GM18511 (cell line): Measurements from ENCODE around the gene S100B.

Experiments
- ATAC-seq: cut with Tn5 transposase; IDR thresholded peaks from one replicate; pipeline ENCODE4 v1.9.1; 2021; ENCODE audit warnings: mild to moderate bottlenecking, moderate library complexity; ENCODE audit not compliant: unreplicated experiment

The S100B gene

GRCh38 chr21:46562472-46562871 lies 42.4 kb downstream of the S100B start:
- no peak for ATAC-seq

- no peak for ATAC-seq
These were observed 43.3 kb downstream of the S100B start for GRCh38 chr21:46561445-46562090.

- no peak for ATAC-seq
These were observed 44.1 kb downstream of the S100B start for GRCh38 chr21:46560568-46561444.

- no peak for ATAC-seq
These were observed 45.4 kb downstream of the S100B start for GRCh38 chr21:46559291-46559983.

- ATAC-seq = no peak
These were observed 46.9 kb downstream of the S100B start for GRCh38 chr21:46557919-46558392.

- ATAC-seq = no peak
These were observed 47.4 kb downstream of the S100B start for GRCh38 chr21:46557469-46557868.

- no peak for ATAC-seq
These were observed 48.1 kb downstream of the S100B start for GRCh38 chr21:46556802-46557201.

- ATAC-seq = no peak
These were observed 49.2 kb downstream of the S100B start for GRCh38 chr21:46555678-46556077.

GRCh38 chr21:46555225-46555617 lies 49.7 kb downstream of the S100B start:
- ATAC-seq = no peak

- no peak for ATAC-seq
These were observed 50.3 kb downstream of the S100B start for GRCh38 chr21:46554431-46555224.

GRCh38 chr21:46553993-46554392 lies 50.9 kb downstream of the S100B start:
- ATAC-seq = no peak

- no peak for ATAC-seq
These were observed 52.0 kb downstream of the S100B start for GRCh38 chr21:46552865-46553379.

GRCh38 chr21:46552274-46552673 lies 52.6 kb downstream of the S100B start:
- ATAC-seq = no peak

GRCh38 chr21:46551636-46552241 lies 53.1 kb downstream of the S100B start:
- ATAC-seq = no peak

GRCh38 chr21:46550116-46550941 lies 54.6 kb downstream of the S100B start:
- no peak for ATAC-seq

GRCh38 chr21:46549650-46550049 lies 55.2 kb downstream of the S100B start:
- ATAC-seq = no peak
